CD4-positive, alpha-beta T cell (primary cell): Measurements from ENCODE around the gene GABRD. TPM values are rescaled to one million over a fixed set of nuclear protein-coding genes. Genes with fewer than 3 reads are reported as not detected.

Experiments
- ATAC-seq: fragments of 200-7000 bp; cut with Tn5 transposase; one replicate; pipeline ENCODE4 v1.10.0; 2022; ENCODE audit warnings: mild to moderate bottlenecking; ENCODE audit not compliant: poor library complexity
- CTCF ChIA-PET: fragments of 350-600 bp; sonication (Branson Sonifier 250); formaldehyde crosslinking; loops from one replicate; lab custom pipeline; 2021; ENCODE audit warnings: antibody characterized with exemption, inconsistent platforms; lab: Charles Lee
- POLR2A ChIA-PET: fragments of 350-600 bp; sonication (Branson Sonifier 250); formaldehyde crosslinking; loops from one replicate; lab custom pipeline; 2021; ENCODE audit warnings: antibody characterized with exemption, inconsistent platforms; lab: Charles Lee
- DNase-seq, 14 experiments: peaks; one replicate each; pipeline ENCODE4 v3.0.0-alpha.2; 2013 to 2020; ENCODE audit warnings: mixed read lengths in 2 of 14
- H3K27ac ChIP-seq, 2 donors: one replicate each; pipeline versions ENCODE4 v1.5.1 to v1.7.0; 2013; ENCODE audit warnings: low read length in 2 of 2, low read depth in 1 of 2, mild to moderate bottlenecking in 1 of 2
- H3K27me3 ChIP-seq, 2 experiments: 1 replicate in 1 of 2; 2 replicates in 1 of 2; pipeline versions ENCODE4 v1.6.1 to v1.7.0; 2013; ENCODE audit warnings: low read length in 2 of 2, control low read depth in 1 of 2, mild to moderate bottlenecking in 1 of 2, moderate library complexity in 1 of 2; ENCODE audit not compliant: insufficient read depth in 2 of 2, control insufficient read depth in 1 of 2
- H3K36me3 ChIP-seq: one replicate; pipeline ENCODE4 v1.6.1; 2013; ENCODE audit warnings: low read length, control low read depth; ENCODE audit not compliant: insufficient read depth
- H3K4me1 ChIP-seq: one replicate; pipeline ENCODE4 v1.6.1; 2013; ENCODE audit warnings: low read length, control low read depth; ENCODE audit not compliant: insufficient read depth
- H3K4me3 ChIP-seq: one replicate; pipeline ENCODE4 v1.5.1; 2013; ENCODE audit warnings: mild to moderate bottlenecking, low read length, moderate library complexity
- H3K9me3 ChIP-seq, 2 experiments: 1 replicate in 1 of 2; 2 replicates in 1 of 2; pipeline versions ENCODE4 v1.6.1 to v1.7.0; 2013; ENCODE audit warnings: low read length in 2 of 2, mild to moderate bottlenecking in 2 of 2, control low read depth in 1 of 2, moderate library complexity in 1 of 2; ENCODE audit not compliant: control insufficient read depth in 1 of 2, insufficient read depth in 1 of 2
- H3K27ac Mint-ChIP-seq: one replicate; pipeline ENCODE4 v1.8.0; 2020; ENCODE audit warnings: mixed read lengths
- H3K27me3 Mint-ChIP-seq: one replicate; pipeline ENCODE4 v1.8.0; 2021; ENCODE audit warnings: mixed read lengths
- H3K36me3 Mint-ChIP-seq: one replicate; pipeline ENCODE4 v1.8.0; 2021; ENCODE audit warnings: low read depth, mixed read lengths
- H3K4me1 Mint-ChIP-seq: one replicate; pipeline ENCODE4 v1.8.0; 2021; ENCODE audit warnings: low read depth, mixed read lengths
- H3K4me3 Mint-ChIP-seq: one replicate; pipeline ENCODE4 v1.8.0; 2020; ENCODE audit warnings: mild to moderate bottlenecking, mixed read lengths
- H3K9me3 Mint-ChIP-seq: one replicate; pipeline ENCODE4 v1.8.0; 2020; ENCODE audit warnings: mixed read lengths
- intact Hi-C, 2 experiments: fragments of 100-400 bp; cut with DNase I in 1 of 2; cut with micrococcal nuclease in 1 of 2; formaldehyde crosslinking; loops; one replicate each; pipeline versions ENCODE4 v1.15.1 to v1.9.0; 2023 to 2025; cut with DNase I, micrococcal nuclease
- total RNA-seq, 174 experiments: library from RNA in 2 of 174; stranded (reverse) in 2 of 174; gene quantifications; one replicate each; pipeline ENCODE4 v1.2.3 and lab custom pipeline; 2021 to 2026
- TF ChIP-seq, protein P1 (sequence below): fragments of 200-600 bp; IDR thresholded peaks from one replicate; pipeline ENCODE4 v1.8.0; 2022; ENCODE audit warnings: antibody characterized with exemption, mild to moderate bottlenecking

Gene GABRD
- total RNA-seq, 2 experiments from 2014 or later = 0.38 to 0.42 TPM

DNA sequence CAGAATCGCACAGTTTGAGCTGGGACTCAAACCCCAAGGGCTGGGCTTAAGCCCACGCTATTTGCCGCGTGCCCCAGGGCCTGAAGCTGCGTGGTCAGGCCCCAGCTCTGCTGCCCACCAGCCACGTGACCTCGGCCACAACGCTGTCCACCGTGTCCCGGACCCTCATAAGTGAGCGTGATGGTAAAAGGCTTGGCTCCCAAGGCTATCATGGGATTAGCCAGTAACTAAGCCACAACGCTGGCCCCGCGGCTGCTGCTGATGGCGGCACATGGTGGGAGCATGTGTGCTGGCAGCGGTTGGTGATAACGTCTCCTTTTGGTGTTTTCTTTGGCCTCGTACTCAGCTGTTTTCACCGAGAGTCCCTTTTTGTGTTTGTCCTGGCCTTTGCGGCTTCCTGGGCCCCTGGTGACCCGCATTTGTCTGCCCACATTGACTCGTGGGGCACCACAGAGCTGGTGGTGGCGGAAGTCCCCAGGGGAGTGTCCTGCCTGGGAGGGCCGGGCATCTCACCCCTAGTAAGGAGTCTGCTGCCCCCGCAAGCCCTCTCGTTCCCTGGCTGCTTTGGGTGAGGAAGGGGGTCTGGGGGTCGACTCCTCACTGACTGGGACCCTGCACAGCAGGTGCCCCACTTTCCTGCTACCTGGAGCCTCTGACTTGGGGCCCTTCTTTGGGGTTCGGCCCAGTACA is 60.4 kb downstream of the GABRD start:
- H3K4me3 Mint-ChIP-seq = no peak overlapping the region
- no peaks in the 10 kb centered on the region for H3K4me1 Mint-ChIP-seq
- CTCF ChIA-PET = no interaction called here
- POLR2A ChIA-PET = no interaction called here
- ATAC-seq (no peak), DNase-seq (no peak)
- H3K27me3 ChIP-seq = no peaks in the 10 kb centered on the region
- H3K4me3 ChIP-seq = no peak overlapping the region
- H3K4me1 ChIP-seq = no peaks in the 10 kb centered on the region
- no peaks in the 10 kb centered on the region for H3K9me3 Mint-ChIP-seq
- H3K27ac ChIP-seq = no peak overlapping the region
- peaks cover 14 to 55% of the 10 kb centered on the region in 2 experiments for H3K9me3 ChIP-seq
- no peaks in the 10 kb centered on the region for H3K27me3 Mint-ChIP-seq
- no peaks in the 10 kb centered on the region for H3K36me3 ChIP-seq
- H3K27ac Mint-ChIP-seq = no peak overlapping the region
- intact Hi-C loops = no loop called here
- TF ChIP-seq, protein P1, sequence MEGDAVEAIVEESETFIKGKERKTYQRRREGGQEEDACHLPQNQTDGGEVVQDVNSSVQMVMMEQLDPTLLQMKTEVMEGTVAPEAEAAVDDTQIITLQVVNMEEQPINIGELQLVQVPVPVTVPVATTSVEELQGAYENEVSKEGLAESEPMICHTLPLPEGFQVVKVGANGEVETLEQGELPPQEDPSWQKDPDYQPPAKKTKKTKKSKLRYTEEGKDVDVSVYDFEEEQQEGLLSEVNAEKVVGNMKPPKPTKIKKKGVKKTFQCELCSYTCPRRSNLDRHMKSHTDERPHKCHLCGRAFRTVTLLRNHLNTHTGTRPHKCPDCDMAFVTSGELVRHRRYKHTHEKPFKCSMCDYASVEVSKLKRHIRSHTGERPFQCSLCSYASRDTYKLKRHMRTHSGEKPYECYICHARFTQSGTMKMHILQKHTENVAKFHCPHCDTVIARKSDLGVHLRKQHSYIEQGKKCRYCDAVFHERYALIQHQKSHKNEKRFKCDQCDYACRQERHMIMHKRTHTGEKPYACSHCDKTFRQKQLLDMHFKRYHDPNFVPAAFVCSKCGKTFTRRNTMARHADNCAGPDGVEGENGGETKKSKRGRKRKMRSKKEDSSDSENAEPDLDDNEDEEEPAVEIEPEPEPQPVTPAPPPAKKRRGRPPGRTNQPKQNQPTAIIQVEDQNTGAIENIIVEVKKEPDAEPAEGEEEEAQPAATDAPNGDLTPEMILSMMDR = no peak
- peaks cover 29% of the 10 kb centered on the region for H3K36me3 Mint-ChIP-seq

DNA sequence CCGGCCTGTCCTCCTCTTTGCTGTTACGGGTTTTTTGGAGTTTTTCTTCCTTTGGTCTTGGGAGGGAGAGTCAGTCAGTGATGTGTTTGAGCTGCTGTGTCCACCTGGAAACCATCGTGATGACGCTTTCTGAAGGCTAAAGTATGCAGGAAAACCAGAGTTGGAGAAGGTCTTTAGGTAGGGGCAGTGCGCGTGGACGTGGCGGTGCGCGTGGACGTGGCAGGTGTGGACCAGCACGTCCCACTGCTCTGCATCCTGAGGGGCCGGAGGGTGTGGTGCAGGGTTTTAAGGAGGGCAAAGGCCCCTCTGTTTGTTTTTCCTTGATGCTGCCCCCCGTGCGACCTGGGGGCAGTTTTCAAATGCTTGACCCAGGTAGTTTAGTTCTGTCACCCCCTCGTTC is 61.0 kb downstream of the GABRD start:
- H3K4me1 Mint-ChIP-seq = no peaks in the 10 kb centered on the region
- H3K4me3 Mint-ChIP-seq = no peak overlapping the region
- DNase-seq = no peak
- CTCF ChIA-PET = no interaction called here
- H3K27me3 Mint-ChIP-seq = no peaks in the 10 kb centered on the region
- POLR2A ChIA-PET = no interaction called here
- Histone ChIP-seq H3K36me3 (no peaks in the 10 kb centered on the region), H3K27me3 (no peaks in the 10 kb centered on the region), H3K4me3 (no peak overlapping the region), H3K4me1 (no peaks in the 10 kb centered on the region), H3K9me3 (peaks cover 14 to 49% of the 10 kb centered on the region in 2 experiments), H3K27ac (no peak overlapping the region)
- intact Hi-C loops = no loop called here
- H3K27ac Mint-ChIP-seq = no peak overlapping the region
- H3K9me3 Mint-ChIP-seq = no peaks in the 10 kb centered on the region
- TF ChIP-seq, protein P1 = no peak
- peaks cover 27% of the 10 kb centered on the region for H3K36me3 Mint-ChIP-seq
- no peak for ATAC-seq

Other genes with a start within 250 kb of the GABRD start
- gene NADK, start 240.9 kb upstream of the GABRD start, total RNA-seq = 10 to 100 TPM; 19.9 to 25.1 TPM
- 100 to 1,000 TPM; 138 to 149 TPM for gene GNB1, start 128.3 kb upstream of the GABRD start, total RNA-seq
- gene CALML6, start 104.1 kb upstream of the GABRD start, total RNA-seq = under 1 TPM; 0.47 to 0.69 TPM
- 1 to 10 TPM in 1 of 2 experiments, under 1 TPM in 1; 0.49 to 1.9 TPM for gene TMEM52, start 100.1 kb upstream of the GABRD start, total RNA-seq
- gene CFAP74, start 15.6 kb upstream of the GABRD start, total RNA-seq = not detected
- gene PRKCZ, start 31.1 kb downstream of the GABRD start, total RNA-seq = 10 to 100 TPM; 17.8 to 19.0 TPM
- 10 to 100 TPM; 51.7 to 53.1 TPM for gene FAAP20, start 175.4 kb downstream of the GABRD start, total RNA-seq
- gene SKI, start 209.0 kb downstream of the GABRD start, total RNA-seq = 100 to 1,000 TPM; 286 to 324 TPM